GM12873 (cell line): ENCODE data around the gene ROCK2.

Experiments used
- CTCF ChIP-seq: IDR thresholded peaks from 2 replicates; pipeline ENCODE4 v1.5.1; 2012; ENCODE audit warnings: low read depth, mild to moderate bottlenecking, moderate library complexity, low read length, control low read depth; ENCODE audit not compliant: insufficient read depth; ENCODE audit errors: missing control alignments

Gene ROCK2

GRCh38 chr2:11312770-11313471, 31.5 kb downstream of the ROCK2 start:
- no peak for TF ChIP-seq CTCF

DNA sequence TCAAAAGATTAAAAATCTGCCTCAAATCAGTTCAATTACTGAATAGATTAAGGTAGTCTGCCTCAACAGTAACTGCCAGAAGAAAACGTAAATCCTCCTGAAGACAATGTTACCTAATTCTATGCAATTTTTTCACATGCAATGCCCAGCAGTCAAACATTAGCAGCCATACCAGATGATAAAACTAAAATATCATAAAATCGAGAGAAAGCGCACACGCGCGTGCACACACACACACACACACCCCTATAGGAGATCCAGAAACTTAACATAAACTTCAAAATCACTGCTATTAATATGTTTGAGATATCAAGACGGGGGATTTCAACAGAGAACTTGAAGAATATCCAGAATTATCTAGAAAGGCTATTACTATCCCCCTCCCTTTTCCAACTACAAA, 32.9 kb downstream of the ROCK2 start:
- TF ChIP-seq CTCF, result no peak

- TF ChIP-seq CTCF, result no peak
Observed at GRCh38 chr2:11310212-11310611, 34.2 kb downstream of the ROCK2 start.

DNA sequence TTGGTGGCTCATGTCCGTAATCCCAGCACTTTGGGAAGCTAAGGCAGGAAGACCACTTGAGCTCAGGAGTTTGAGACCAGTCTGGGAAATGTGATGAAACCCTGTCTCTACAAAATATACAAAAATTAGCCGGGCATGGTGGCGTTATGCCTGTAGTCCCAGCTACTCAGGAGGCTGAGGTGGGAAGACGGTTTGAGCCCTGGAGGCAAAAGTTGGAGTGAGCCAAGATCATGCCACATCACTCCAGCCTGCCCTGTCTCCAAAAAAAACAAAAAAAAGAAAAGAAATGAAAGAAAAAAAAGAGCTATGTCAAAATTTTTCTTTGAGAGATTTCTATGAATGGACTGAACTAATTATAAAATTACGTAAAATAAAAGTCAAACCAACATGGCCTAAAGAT, 34.7 kb downstream of the ROCK2 start:
- TF ChIP-seq CTCF, result no peak

DNA sequence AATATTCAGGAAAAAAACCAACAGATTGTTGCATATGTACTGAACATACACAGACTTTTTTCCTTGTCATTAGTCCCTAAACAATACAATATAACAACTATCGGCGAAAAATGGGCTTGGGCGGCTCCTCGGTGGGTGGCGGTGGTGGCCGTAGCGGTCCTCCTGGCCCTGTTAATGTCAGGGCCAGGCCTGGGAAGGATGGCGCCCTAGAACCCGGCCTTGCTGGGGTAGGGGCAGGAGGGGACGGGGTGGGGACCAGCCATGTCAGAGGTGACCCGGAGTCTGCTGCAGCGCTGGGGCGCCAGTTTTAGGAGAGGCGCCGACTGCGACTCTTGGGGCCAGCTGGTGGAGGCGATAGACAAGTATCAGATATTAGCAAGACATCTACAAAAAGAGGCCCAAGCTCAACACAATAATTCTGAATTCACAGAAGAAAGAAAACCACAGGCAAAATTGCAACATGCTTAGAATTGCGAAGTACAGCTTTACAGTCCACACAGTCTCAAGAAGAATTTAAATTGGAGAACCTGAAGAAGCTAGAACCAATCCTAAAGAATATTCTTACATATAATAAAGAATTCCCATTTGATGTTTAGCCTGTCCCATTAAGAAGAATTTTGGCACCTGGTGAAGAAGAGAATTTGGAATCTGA, 36.5 kb downstream of the ROCK2 start:
- no peak for TF ChIP-seq CTCF

- TF ChIP-seq CTCF, result no peak
Observed at GRCh38 chr2:11305958-11306357, 38.5 kb downstream of the ROCK2 start.

DNA sequence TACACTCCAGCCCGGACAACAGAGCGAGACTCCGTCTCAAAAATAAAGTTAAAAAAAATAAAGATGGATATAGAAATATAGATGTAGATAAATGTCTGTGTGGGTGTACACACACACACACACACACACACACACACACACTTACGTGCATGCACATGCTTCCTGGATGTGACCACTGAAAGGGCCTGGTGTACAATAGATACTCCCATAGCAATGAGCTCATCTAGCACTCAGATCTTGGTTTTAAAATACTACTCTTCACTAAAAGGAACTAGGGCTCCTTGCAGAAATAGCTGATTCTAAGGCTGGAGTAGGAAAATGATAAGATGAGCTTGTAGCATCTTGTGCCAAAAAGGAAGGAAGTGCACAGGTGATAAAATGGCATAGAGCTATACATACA, 39.1 kb downstream of the ROCK2 start:
- no peak for TF ChIP-seq CTCF
